Measurements from ENCODE around the gene KRT37. TPM values are rescaled to one million over a fixed set of nuclear protein-coding genes. Genes with fewer than 3 reads are reported as not detected.
"Not testable (repeated sequence)": the region's sequence is repeated elsewhere in the genome, so short reads cannot be mapped to it uniquely, and the experiment has no call there.

The KRT37 gene
- total RNA-seq, 1 donor from 2014 or later, result not detected

DNA sequence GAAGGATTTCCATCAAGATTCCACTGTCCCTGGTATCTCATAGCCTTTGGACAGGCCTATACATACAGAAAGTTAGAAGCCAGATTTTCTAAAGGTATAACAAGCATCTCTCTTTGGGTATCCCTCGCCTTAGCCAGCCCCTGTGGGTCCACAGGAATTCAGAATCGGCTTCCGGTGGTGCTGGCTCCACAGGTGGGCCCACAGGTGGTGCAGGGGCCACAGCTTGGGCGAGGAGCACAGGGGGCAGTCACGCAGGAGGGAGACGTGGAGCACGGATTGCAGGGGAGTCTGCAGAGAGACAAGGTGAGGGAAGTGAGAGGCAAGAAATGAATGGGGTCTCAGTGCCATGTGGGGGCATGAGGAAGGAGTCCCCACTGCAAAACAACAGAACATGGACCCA, 12.9 kb upstream of the KRT37 start:
- no peak for DNase-seq (ENCODE audit: low spot score)

DNA sequence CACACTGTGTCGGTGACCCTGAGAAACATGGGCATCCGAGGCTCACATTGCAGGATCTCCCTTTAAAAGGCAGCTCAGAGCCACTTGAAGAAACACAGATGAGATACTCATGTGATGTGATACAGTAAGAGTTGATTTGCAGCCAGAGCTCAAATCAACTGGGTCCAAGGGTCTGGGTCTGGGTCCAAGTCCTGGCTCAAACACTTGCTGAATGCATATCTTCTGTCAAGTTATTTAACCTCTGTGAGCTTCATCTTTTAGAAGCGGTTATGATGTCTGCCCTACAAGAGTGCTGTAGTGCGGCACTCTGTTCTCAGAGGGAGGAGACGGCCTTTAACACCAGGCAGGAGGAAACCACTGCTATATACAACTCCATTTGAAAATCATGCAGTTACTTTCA, 10.0 kb upstream of the KRT37 start:
- no peak for DNase-seq (ENCODE audit: low spot score)

DNA sequence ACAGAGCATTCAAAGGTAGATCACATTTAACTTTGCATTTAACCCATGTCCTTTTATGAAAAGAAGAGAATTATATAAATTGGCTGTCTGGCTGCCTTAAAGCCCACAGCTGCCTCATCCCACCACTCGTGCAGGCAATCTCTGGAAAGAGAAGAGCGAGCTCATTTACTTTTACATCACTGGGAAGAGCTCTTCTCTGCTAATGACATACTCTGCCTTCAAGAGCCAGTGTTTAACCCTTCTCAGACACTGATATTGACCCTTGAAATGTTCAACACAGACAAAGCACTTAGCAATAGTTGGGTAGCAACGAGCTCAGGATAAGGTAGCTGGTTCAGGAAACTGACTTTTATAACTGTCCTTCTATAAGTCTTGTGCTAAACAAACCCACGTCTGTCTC, 9.6 kb upstream of the KRT37 start:
- DNase-seq (ENCODE audit: low spot score), result no peak

DNA sequence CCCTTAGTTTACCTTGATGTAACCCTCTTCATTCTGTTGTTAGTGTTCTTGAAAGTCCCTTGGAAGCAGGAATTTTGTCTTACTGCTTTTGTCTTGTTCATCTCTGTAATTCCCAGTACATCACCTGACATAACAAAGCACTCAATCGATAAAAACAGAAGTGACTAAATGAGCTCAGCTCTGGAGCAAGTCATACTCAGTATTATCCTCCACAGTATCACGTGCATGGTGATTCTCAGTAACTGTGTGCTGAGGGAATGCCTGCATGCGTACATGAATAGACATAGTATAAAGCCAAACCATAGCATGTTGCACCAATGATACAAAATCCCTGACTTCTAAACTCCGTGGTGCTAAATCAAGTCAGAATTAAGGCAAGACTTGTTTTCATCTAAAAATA, 9.2 kb upstream of the KRT37 start:
- no peak for DNase-seq (ENCODE audit: low spot score)

DNA sequence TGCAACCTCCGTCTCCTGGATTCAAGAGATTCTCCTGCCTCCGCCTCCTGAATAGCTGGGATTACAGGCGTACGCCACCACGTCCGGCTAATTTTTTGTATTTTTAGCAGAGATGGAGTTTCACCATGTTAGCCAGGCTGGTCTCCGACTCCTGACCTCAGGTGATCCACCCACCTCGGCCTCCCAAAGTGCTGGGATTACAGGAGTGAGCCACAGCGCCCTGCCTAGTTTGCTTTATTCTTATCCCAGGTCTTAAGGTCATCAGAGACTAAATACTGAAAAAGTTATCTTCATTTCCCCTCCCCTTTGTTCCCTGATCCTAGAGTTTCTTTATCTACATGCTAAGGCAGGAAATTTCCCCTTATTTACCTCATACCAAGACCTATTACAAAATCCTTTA, 6.0 kb upstream of the KRT37 start:
- DNase-seq (ENCODE audit: low spot score), result not testable (repeated sequence)

DNA sequence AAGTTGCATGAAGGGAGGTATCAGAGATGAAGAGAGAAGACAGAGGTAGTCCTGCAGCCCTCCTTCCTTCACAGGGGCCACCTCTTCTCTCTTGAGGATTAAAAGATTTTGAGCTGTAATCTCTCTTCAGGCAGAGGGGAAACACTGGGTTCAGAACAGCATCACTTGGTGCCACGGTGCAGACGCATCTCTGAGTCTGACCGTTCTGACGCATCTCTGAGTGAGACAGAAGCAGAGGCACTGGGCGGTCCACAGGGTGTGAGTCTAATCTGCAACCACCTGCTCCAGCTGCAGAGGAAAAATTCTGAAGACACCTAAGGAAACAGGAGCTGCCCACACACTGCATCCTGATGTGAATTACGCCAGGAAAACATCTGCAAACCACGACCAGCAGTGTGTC, 5.3 kb upstream of the KRT37 start:
- DNase-seq (ENCODE audit: low spot score), result no peak

DNA sequence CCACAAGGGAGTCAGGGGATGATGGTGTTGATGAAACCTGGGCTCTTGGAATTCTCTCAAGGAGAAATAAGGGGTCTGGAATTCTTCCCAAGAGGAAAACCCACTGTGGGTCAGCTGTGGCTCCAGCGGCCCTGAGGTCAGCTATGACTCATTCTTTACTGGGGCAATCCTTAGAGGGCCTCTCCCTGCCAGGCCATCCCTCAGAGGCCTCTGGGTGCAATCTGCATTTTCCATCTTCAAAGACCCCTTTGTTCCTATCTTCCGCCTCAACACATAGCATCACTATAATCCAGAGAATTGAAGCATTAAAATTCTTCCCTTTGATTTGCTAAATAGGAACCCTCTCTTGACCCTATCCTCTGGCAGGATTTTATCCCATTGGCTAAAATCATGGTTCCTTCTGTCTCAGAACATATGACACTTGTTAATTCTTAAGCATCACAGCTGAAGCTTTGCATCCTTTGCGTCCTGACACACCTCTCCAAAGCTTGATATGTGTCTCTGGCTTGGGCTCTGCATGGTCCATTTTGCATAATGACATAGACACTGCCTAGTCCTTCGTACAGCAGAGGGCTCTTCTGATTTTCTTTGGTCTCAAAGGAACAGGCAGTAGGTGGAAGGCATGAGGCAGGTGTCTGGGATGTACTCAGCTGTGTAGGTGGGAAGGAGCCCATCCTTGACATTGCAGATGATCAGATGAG, 4.4 kb upstream of the KRT37 start:
- DNase-seq (ENCODE audit: low spot score), result no peak

DNA sequence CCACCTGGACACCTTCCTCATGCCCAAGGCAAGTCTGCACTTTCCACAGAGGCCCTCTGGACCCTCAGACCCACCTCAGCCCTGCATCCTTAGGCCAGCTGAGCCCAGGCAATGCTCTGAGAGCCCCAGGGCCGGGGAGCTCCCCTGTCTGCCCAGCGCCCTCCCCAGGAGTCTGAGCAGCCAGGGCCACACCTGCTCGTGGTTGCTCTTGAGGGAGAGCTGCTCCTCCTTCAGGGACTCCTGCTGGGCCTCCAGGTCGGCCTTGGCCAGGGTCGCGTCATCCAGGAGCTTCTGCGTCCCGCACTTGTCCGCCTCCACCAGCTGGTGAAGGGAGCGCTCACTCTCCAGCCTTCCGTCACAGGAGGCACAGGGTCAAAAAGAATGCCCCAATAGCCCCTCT, 1.8 kb downstream of the KRT37 start:
- DNase-seq (ENCODE audit: low spot score), result not testable (repeated sequence)

DNA sequence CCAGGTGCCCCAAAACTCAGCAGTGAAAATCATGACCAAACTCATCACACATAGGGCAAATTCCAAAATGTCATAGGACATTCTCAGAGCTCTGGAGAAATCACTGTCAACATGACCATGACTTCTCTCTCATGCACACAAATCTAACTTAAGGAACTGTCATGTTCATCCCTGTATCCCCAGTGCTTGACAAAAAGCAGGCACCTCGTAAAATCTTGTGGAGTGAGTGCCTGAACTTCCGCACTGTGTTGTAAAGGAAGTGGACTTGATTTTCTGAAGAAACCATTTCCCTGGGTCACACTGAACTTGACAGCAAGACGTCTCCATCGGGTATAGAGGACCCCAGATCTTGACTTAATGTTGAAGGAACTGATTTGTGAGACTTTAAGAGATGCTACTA, 2.8 kb downstream of the KRT37 start:
- DNase-seq (ENCODE audit: low spot score), result no peak

DNA sequence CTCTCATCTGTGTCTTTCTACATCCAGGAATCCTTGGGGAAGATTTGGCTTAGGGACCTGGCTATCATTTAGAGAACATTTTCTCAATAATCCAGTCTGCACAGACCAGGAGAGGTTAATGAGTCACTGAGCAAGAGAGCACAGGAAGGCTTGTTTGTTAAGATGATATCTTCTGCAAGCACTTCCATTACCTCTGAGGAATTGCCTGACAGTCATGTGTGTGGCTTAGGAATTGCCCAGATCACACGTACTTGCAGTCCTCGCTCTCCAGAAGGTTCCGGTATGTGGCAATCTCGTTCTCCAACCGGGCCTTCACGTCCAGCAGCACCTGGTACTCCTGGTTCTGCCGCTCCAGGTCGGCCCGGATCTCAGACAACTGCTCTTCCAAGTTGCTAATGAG, 3.3 kb downstream of the KRT37 start:
- DNase-seq (ENCODE audit: low spot score), result no peak

DNA sequence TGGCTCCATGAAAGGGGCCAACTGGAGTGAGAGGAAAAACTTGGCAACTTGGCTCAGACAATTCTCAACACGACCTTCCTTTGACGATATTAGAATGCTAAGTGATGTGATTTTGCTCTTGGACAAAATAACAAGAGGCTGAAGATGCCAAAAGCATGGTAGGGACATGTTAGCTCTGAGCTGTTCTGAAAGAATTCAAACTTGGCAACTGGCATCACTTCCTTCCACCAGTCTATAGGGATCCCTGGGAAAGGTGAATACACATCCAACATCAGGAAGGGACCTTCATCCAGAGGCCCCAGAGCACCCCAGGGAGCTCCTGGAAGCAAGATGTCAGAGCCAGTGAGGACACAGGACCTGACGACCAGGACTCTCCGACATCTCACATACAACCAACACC, 4.3 kb downstream of the KRT37 start:
- DNase-seq (ENCODE audit: low spot score), result no peak

DNA sequence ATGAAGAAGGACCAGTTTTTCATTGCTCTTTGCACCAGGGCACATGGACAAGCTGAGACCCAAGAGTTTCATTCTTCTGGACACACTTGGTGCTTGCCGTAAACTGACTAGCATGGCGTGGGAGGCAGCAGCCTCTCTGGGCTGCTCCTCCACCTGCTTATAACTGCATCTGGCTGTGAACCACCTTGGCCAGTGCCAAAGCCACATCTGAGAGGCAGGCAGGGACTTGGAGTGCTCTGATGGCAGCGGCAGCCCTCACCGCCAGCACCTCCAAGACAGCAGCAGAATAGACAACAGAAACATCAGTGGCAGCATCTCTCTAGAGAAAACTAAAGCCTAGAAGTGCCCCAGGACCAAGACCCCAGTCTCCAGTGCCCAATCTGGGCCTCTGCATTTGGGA, 4.7 kb downstream of the KRT37 start:
- DNase-seq (ENCODE audit: low spot score), result no peak

DNA sequence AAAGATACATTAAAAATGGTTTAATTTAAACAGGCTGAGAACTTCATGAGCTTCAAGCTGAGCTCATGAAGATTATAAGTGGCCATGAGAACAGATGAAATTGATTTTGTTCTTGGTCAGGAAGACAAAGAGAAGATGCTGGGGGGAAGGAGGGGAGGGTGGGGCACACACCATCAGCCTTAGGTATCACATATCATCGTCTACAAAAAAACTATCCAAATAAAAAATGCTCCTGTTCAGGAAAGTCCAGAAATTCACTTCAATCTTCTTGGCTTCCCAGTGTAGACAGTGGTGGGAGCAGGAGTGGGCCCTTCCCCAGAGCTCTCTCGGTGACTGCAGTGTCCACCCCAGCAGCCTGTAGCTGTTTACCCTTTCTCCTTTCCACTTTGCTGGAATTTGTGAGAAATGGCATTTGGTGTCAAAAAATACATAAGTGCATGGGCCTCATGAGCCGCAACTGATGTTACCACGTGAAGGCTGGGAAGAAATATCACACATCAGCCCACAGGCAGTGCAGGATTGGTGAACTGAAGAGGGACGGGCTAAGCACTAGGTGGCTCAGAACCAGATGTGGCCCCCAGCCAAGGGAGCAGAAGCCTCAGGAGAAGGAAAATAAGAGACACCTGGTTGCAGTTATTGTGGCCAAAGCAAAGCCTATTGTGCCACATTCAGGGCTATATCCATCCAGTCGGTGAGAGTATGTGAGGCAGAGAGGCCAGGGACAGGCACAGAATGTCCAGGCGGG, 6.1 kb downstream of the KRT37 start:
- DNase-seq (ENCODE audit: low spot score), result no peak

DNA sequence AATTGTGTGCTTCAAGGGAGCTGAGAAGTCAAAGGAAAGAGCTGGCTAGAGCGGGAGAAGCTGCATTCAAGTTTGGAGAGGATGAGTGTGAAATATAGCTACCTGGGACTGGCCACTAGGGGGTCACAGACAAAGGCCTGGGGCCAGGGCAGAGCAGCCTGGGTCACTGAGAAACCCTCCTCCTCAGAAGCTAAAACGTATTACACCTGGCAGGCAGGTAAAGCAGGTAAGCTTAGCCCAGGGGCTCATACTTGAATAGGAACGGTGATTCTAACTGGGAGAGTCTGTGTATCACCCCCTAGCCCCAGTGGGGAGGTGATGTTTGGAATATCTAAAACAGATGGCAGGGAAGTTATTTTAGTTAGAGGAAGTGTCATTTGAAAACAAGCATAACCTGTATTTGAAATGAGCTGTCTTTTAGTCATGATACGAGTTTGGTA, 6.8 kb downstream of the KRT37 start:
- no peak for DNase-seq (ENCODE audit: low spot score)

DNA sequence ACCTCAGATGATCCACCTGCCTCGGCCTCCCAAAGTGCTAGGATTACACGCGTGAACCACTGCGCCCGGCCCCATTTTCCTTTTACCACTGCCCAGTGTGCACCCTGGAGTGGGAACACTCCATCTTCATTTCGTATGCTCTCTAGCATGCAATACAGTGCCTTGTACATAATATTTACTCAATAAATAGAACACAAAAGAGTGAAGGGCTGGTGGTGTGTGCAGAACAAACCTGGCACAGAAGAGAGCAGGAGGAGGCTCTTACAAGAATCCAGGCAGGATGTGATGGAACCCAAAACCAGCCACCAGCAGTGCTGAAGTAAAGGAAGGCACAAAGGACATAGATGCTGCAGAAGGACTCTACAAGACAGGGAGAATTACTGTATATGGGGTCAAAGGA, 7.3 kb downstream of the KRT37 start:
- DNase-seq (ENCODE audit: low spot score), result no peak

DNA sequence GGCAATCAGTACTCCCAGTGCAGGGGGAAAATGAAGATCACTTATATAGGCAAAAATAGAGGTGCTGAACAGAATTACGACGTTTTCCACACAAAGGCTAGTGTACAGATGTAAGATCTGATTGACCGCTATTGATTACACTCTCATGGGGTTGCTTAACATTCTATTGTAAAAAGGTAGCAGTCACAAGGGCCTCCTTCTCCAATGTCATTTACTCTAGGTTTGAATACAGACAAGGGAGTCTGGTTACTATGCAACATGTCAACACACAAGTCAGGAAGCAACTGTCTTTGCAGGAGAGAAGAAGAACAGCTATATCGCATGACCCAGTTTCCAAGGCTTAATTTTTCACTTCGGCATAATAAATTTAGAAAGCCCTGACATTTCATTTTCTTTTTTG, 7.9 kb downstream of the KRT37 start:
- no peak for DNase-seq (ENCODE audit: low spot score)

DNA sequence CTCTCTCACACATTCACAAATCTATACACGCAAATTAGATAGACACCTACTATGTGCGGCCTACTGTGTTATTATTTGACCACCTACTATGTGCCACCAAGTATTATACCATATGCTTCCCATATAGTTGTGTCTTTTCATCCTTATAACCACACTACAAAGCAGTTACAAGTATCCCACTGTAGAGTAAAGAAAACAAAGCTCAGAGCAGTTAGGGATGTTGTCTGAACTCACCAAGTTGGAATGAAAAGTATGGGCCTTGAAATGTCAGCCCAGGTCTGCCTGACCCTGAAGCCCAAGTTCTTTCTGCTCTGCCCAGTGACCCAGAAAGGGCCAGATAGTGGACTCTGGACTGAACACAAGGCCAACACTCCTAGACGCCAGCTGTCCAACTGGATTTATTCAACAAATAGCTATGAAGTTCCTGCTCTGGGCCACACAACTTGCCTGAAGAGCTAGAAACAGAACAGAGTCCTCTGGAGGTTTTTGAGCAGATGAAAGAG, 8.5 kb downstream of the KRT37 start:
- DNase-seq (ENCODE audit: low spot score), result no peak

DNA sequence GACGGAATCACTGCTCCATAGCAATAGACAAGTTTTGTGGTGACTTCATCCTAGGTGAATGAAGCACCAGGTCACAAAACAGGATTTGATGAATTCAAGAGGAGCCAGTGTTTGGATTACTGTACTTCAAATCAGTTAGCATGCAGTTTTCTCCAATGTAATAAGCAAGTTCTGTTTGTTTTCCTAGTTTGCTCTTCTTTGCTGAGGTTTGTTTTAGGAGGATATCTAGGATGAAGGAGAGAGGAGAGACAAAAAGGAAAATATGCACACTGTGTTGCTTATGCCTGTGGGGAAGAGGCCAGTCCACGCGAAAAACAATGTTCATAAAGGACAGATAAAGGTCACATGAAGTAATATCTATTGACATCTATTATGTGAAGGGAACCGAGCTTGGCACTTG, 9.0 kb downstream of the KRT37 start:
- no peak for DNase-seq (ENCODE audit: low spot score)

DNA sequence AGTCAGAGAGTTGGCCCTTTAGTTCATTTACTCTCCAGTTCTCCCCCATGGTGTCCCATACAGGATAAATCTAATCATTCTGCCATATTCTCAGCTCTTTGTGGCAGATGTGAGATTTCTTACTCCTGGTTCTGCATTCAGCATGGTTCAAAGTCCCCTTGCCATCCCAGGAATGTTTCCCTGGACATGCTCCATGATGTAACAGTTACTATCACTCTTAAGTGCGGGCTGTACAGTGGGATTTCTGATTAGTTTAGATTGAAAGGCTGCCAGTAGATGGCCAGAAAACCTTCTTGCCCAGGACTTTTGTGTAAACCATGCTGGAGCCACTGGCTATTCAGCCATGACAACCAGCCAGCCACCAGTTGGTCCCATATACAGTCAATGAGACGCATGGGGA, 10.4 kb downstream of the KRT37 start:
- DNase-seq (ENCODE audit: low spot score), result no peak

DNA sequence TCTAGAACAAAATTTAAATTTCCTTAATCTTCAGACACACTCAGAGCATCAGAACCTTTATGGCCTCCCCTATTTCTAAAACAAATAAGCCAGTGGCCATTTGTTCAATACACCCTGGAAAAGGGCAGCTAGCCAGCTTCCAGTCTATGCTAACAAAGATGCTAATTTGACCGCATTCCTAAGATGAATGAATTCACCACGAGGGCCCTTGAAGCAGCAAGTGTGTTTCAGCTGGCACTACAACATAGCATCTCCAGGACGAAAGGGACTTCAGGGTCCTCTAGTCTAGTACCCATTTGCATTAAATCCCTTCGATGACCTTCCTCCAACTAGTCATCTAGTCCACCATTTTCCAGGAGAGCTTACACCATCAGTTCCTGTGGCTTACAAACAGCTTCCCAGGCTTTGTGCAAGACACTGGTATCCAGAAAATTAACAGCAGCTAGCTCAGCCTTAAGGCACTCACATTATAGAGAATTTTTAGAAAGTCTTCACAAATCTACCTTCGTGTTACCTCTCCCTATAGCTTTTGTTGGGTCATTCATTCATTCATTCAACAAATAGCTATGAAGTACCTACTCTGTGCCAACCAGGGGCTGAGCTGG, 10.9 kb downstream of the KRT37 start:
- DNase-seq (ENCODE audit: low spot score), result no peak

DNA sequence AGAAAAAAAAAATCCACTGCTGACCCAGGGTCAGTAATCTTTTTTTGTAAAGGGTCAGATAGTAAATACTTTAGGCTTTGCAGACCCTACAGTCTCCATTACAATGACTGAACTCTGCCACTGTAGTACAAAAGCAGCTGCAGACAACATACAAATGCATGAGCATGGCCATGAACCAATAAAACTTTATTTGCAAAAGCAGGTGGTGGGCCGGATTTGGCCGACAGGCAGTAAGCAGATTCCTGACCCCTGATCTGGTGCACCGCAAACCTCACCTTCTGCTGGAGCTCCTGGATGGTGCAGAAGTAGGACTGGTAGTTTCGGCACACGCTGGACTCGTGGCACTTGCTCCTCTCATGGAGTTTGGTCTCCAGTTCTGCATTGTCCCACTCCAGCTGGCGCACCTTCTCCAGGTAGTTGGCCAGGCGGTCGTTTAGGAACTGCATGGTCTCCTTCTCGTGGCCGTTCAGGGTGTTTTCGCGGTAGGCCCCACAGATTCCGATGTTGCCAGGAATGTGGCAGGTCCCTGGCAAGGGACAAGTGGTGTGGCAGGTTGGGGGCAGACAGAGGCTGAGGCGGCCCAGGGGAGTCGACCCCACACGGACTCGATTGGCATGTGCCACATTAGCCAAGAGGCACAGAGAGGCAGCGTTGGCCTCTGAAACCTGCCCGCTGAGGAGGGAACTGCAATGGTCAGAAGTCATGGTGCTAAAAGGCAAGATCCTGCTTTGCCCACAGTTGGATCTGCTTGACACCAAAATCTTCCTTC, 13.1 kb downstream of the KRT37 start:
- no peak for DNase-seq (ENCODE audit: low spot score)

DNA sequence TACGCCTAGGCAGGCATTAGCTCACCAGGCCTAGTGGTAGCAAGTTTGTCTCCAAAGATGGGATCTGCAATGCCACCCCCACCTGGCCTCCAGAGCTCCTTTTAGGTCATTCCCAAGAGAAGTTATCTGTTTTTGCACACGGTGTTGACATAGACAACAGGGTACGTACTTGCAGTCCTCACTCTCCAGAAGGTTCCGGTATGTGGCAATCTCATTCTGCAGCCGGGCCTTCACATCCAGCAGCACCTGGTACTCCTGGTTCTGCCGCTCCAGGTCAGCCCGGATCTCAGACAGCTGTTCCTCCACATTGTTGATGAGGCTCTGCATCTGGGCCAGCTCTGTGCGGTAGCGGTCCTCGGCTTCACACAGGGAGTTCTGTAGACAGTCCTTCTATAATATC, 17.2 kb downstream of the KRT37 start:
- no peak for DNase-seq (ENCODE audit: low spot score)

All from mesenteric fat pad (tissue), 1 donor.